Lung (tissue), 12 donors: ENCODE data around the gene ADAMTS17. TPM values are rescaled to one million over a fixed set of nuclear protein-coding genes. Genes with fewer than 3 reads are reported as not detected.

ENCODE experiments used
- ATAC-seq: fragments of 200-7000 bp; cut with Tn5 transposase; one replicate; pipeline ENCODE4 v1.9.1; 2020; ENCODE audit warnings: moderate number of reproducible peaks; ENCODE audit not compliant: insufficient read depth, low FRiP score
- DNase-seq, 3 donors: peaks; one replicate each; pipeline ENCODE4 v3.0.0-alpha.2; 2013 to 2017
- H3K27ac ChIP-seq, 2 donors: one replicate each; pipeline ENCODE4 v1.5.1; 2013; ENCODE audit warnings: mild to moderate bottlenecking in 2 of 2, moderate library complexity in 2 of 2, control low read depth in 1 of 2, inconsistent platforms in 1 of 2, low read depth in 1 of 2, low read length in 1 of 2
- H3K27me3 ChIP-seq, 3 donors: one replicate each; pipeline ENCODE4 v1.5.1; 2013; ENCODE audit warnings: low read length in 2 of 3; ENCODE audit not compliant: control insufficient read depth in 3 of 3, insufficient read depth in 3 of 3
- H3K36me3 ChIP-seq, 4 donors: one replicate each; pipeline ENCODE4 v1.5.1; 2013; ENCODE audit warnings: low read length in 4 of 4, mild to moderate bottlenecking in 1 of 4, moderate library complexity in 1 of 4; ENCODE audit not compliant: control insufficient read depth in 4 of 4, insufficient read depth in 4 of 4
- H3K4me1 ChIP-seq, 5 donors: one replicate each; pipeline ENCODE4 v1.5.1; 2013; ENCODE audit warnings: low read length in 5 of 5, mild to moderate bottlenecking in 2 of 5, moderate library complexity in 1 of 5; ENCODE audit not compliant: control insufficient read depth in 5 of 5, insufficient read depth in 5 of 5
- H3K4me3 ChIP-seq: one replicate; pipeline ENCODE4 v1.5.1; 2013; ENCODE audit warnings: mild to moderate bottlenecking, control low read depth, moderate library complexity
- H3K9ac ChIP-seq, 2 donors: one replicate each; pipeline ENCODE4 v1.5.1; 2013; ENCODE audit warnings: low read length in 2 of 2, control low read depth in 1 of 2; ENCODE audit not compliant: insufficient read depth in 1 of 2
- H3K9me3 ChIP-seq, 4 donors: one replicate each; pipeline ENCODE4 v1.5.1; 2013; ENCODE audit warnings: low read length in 3 of 4, mild to moderate bottlenecking in 1 of 4, moderate library complexity in 1 of 4; ENCODE audit not compliant: control insufficient read depth in 4 of 4, insufficient read depth in 3 of 4
- WGBS, 2 donors: extraction: QIAGEN DNeasy Blood & Tissue Kit; methylation state at CpG; one replicate each; pipeline ENCODE4 v1.1.7; 2013; 5-methylcytosine and 5-hydroxymethylcytosine counted together
- polyA plus RNA-seq, 2 donors: library from polyadenylated mRNA; stranded (reverse); fragments of 200-250 nt; gene quantifications; one replicate each; pipeline ENCODE4 v1.2.1, GENCODE V29; 2013
- total RNA-seq, 2 donors: library from RNA; depleted of rRNA in 1 of 2; stranded (reverse); fragments of >200 nt in 1 of 2; gene quantifications; one replicate each; pipeline ENCODE4 v1.2.1, GENCODE V29; 2014 to 2021
- TF ChIP-seq, protein P1 (sequence below): IDR thresholded peaks from 2 replicates; pipeline ENCODE4 v1.5.1; 2012; ENCODE audit warnings: mild to moderate bottlenecking; ENCODE audit errors: control extremely low read depth, extremely low read depth
- donor health status: control.
- donor health status: control.
- donor health status: Bipolar disorder and iron deficiency.
- donor health status: healthy.
- donor health status: DM: yes; HTN: yes; CAD: no.

Gene ADAMTS17
- total and polyA plus RNA-seq, 4 donors, result 0.47 to 6.6 (median 2.2) TPM

DNA sequence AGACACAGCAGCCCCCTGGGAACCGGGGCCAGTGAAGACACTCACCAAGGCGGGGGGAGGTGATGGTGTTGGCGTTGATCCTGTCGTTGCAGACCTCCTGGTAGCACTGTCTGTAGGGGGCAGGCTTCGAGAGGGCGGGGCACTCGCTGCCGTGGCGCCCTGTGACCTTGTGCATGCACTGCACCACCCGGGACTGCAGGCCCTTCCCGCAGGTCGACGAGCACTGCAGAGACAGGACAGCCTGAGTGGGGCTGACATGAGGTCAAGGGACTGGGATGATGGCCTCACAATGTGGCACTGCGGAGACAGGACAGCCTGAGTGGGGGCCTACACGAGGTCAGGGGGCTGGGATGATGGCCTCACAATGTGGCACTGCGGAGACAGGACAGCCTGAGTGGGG is 365.8 kb downstream of the ADAMTS17 start:
- Histone ChIP-seq H3K4me1 (peaks cover 0 to 13% (median 5%) of the 10 kb centered on the region in 5 donors), H3K27ac (no peak overlapping the region), H3K27me3 (no peaks in the 10 kb centered on the region), H3K9me3 (no peaks in the 10 kb centered on the region), H3K36me3 (no peaks in the 10 kb centered on the region), H3K4me3 (no peak overlapping the region), H3K9ac (no peak overlapping the region)
- DNase-seq, result no peak
- TF ChIP-seq, protein P1, sequence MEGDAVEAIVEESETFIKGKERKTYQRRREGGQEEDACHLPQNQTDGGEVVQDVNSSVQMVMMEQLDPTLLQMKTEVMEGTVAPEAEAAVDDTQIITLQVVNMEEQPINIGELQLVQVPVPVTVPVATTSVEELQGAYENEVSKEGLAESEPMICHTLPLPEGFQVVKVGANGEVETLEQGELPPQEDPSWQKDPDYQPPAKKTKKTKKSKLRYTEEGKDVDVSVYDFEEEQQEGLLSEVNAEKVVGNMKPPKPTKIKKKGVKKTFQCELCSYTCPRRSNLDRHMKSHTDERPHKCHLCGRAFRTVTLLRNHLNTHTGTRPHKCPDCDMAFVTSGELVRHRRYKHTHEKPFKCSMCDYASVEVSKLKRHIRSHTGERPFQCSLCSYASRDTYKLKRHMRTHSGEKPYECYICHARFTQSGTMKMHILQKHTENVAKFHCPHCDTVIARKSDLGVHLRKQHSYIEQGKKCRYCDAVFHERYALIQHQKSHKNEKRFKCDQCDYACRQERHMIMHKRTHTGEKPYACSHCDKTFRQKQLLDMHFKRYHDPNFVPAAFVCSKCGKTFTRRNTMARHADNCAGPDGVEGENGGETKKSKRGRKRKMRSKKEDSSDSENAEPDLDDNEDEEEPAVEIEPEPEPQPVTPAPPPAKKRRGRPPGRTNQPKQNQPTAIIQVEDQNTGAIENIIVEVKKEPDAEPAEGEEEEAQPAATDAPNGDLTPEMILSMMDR, result no peak
- no peak for ATAC-seq
- 83 to 87% methylated on average over 16 of the region's 16 CpGs for WGBS, 2 donors

- ATAC-seq (no peak), DNase-seq (no peak)
- Histone ChIP-seq H3K27me3 (no peaks in the 10 kb centered on the region), H3K9me3 (no peaks in the 10 kb centered on the region), H3K4me1 (peaks cover 0 to 12% (median 0%) of the 10 kb centered on the region in 5 donors), H3K4me3 (no peak overlapping the region), H3K27ac (no peak overlapping the region), H3K9ac (no peak overlapping the region), H3K36me3 (no peaks in the 10 kb centered on the region)
- TF ChIP-seq, protein P1, result no peak
- WGBS, 2 donors, result 92 to 94% methylated on average over 17 of the region's 17 CpGs
These were observed 367.5 kb downstream of the ADAMTS17 start for GRCh38 chr15:99974246-99974645.

DNA sequence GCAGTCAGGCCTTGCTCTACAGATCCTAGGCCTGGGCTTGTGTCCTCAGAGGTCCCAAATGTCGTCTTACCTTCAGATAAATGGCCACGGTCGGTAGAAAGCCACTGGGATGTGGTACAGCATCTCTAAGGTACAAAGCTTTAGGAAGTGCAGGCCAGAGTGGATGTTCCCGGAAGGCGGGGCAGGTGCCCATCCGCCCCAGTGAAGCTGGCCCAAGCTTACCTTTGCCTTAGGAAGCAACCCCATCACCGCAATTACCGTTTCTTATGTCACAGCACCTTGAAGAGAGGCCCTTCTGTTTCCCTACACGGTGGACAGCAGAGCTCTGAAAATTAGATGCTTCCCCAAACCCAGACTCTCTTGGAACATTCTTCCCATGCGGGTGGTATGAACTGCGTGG is 368.4 kb downstream of the ADAMTS17 start:
- Histone ChIP-seq H3K9ac (no peak overlapping the region), H3K27ac (no peak overlapping the region), H3K9me3 (no peaks in the 10 kb centered on the region), H3K36me3 (no peaks in the 10 kb centered on the region), H3K4me3 (no peak overlapping the region), H3K27me3 (no peaks in the 10 kb centered on the region), H3K4me1 (peaks cover 0 to 12% (median 0%) of the 10 kb centered on the region in 5 donors)
- DNase-seq (no peak), ATAC-seq (no peak)
- whole genome bisulfite sequencing, 2 donors, result 93 to 96% methylated on average over 11 of the region's 11 CpGs
- TF ChIP-seq, protein P1, result no peak

- Histone ChIP-seq H3K27me3 (no peaks in the 10 kb centered on the region), H3K27ac (no peak overlapping the region), H3K36me3 (no peaks in the 10 kb centered on the region), H3K9me3 (no peaks in the 10 kb centered on the region), H3K4me3 (no peak overlapping the region), H3K9ac (no peak overlapping the region), H3K4me1 (peaks cover 0 to 12% (median 0%) of the 10 kb centered on the region in 5 donors)
- WGBS, 2 donors, result 65 to 70% methylated on average over 9 of the region's 9 CpGs
- TF ChIP-seq, protein P1, result no peak
- DNase-seq, result peak; percentile 44 to 67 (median 50)
- no peak for ATAC-seq
These were observed 370.8 kb downstream of the ADAMTS17 start for GRCh38 chr15:99970891-99971430.
